ENCODE data around the gene PITHD1. TPM values are rescaled to one million over a fixed set of nuclear protein-coding genes. Genes with fewer than 3 reads are reported as not detected.
"Not testable (repeated sequence)": the region's sequence is repeated elsewhere in the genome, so short reads cannot be mapped to it uniquely, and the experiment has no call there.

The PITHD1 gene
- total RNA-seq, 1 experiment from 2014 or later: 78.9 TPM

- CTCF ChIA-PET: interaction anchor here (0.6 kb wide), 1 partner anchor 271 kb away, joined by 3 read pairs; no protein-coding TSS in a partner anchor
- peaks cover 20% of the 10 kb centered on the region for H3K36me3 ChIP-seq (ENCODE audit: insufficient read depth, low read length, poor library complexity, severe bottlenecking)
- peak; percentile 54 for DNase-seq (ENCODE audit: low spot score)
- TF ChIP-seq CTCF (conservative IDR thresholded peaks at IDR 0.05; ENCODE audit: low read depth, low read length): no peak
- intact Hi-C loops (cut with micrococcal nuclease; ENCODE audit: unreplicated experiment): no loop called here
- peaks cover 13% of the 10 kb centered on the region for H3K4me1 ChIP-seq (ENCODE audit: insufficient read depth, low read length, poor library complexity, severe bottlenecking)
- H3K4me3 ChIP-seq (ENCODE audit: low read depth, low read length, poor library complexity, severe bottlenecking): peak overlapping the region; percentile 74
- peak overlapping the region; percentile 1 for H3K27ac ChIP-seq (ENCODE audit: low read depth, low read length, poor library complexity, severe bottlenecking)
- H3K27me3 ChIP-seq (replicated peaks; ENCODE audit: insufficient read depth, low read depth, low read length, poor library complexity): no peaks in the 10 kb centered on the region
- H3K9me3 ChIP-seq (ENCODE audit: low read depth, low read length, poor library complexity, severe bottlenecking): no peaks in the 10 kb centered on the region
- POLR2A ChIA-PET (ENCODE audit: low non-redundant PET): no interaction called here
- BruUV-seq (replicated peaks): no TSS peak
Observed at GRCh38 chr1:23779826-23780371, 1.7 kb downstream of the PITHD1 start.

GRCh38 chr1:23783141-23783540 lies 4.9 kb downstream of the PITHD1 start:
- DNase-seq (ENCODE audit: low spot score); H3K27me3 ChIP-seq (replicated peaks; ENCODE audit: insufficient read depth, low read depth, low read length, poor library complexity); H3K9me3 ChIP-seq (ENCODE audit: low read depth, low read length, poor library complexity, severe bottlenecking); CTCF ChIA-PET; intact Hi-C loops (cut with micrococcal nuclease; ENCODE audit: unreplicated experiment); BruUV-seq (replicated peaks); H3K4me3 ChIP-seq (ENCODE audit: low read depth, low read length, poor library complexity, severe bottlenecking); H3K27ac ChIP-seq (ENCODE audit: low read depth, low read length, poor library complexity, severe bottlenecking); POLR2A ChIA-PET (ENCODE audit: low non-redundant PET): not testable (repeated sequence)
- Histone ChIP-seq H3K4me1 (ENCODE audit: insufficient read depth, low read length, poor library complexity, severe bottlenecking) (peaks cover 13% of the 10 kb centered on the region), H3K36me3 (ENCODE audit: insufficient read depth, low read length, poor library complexity, severe bottlenecking) (peaks cover 44% of the 10 kb centered on the region)

- Histone ChIP-seq H3K4me1 (ENCODE audit: insufficient read depth, low read length, poor library complexity, severe bottlenecking) (peaks cover 5% of the 10 kb centered on the region), H3K27ac (ENCODE audit: low read depth, low read length, poor library complexity, severe bottlenecking) (no peak overlapping the region), H3K27me3 (replicated peaks; ENCODE audit: insufficient read depth, low read depth, low read length, poor library complexity) (no peaks in the 10 kb centered on the region), H3K9me3 (ENCODE audit: low read depth, low read length, poor library complexity, severe bottlenecking) (no peaks in the 10 kb centered on the region), H3K36me3 (ENCODE audit: insufficient read depth, low read length, poor library complexity, severe bottlenecking) (peaks cover 49% of the 10 kb centered on the region), H3K4me3 (ENCODE audit: low read depth, low read length, poor library complexity, severe bottlenecking) (no peak overlapping the region)
- DNase-seq (ENCODE audit: low spot score): no peak
- POLR2A ChIA-PET (ENCODE audit: low non-redundant PET): no interaction called here
- intact Hi-C loops (cut with micrococcal nuclease; ENCODE audit: unreplicated experiment): no loop called here
- TF ChIP-seq EZH2 (IDR thresholded peaks at IDR 0.05; ENCODE audit: borderline replicate concordance, low read depth, low read length, poor library complexity, severe bottlenecking) (no peak), CTCF (conservative IDR thresholded peaks at IDR 0.05; ENCODE audit: low read depth, low read length) (no peak)
- CTCF ChIA-PET: no interaction called here
- no TSS peak for BruUV-seq (replicated peaks)
Observed at GRCh38 chr1:23784846-23785245, 6.6 kb downstream of the PITHD1 start.

- ChIA-PET CTCF (no interaction called here), POLR2A (ENCODE audit: low non-redundant PET) (no interaction called here)
- H3K4me1 ChIP-seq (ENCODE audit: insufficient read depth, low read length, poor library complexity, severe bottlenecking): peaks cover 9% of the 10 kb centered on the region
- no peaks in the 10 kb centered on the region for H3K9me3 ChIP-seq (ENCODE audit: low read depth, low read length, poor library complexity, severe bottlenecking)
- H3K36me3 ChIP-seq (ENCODE audit: insufficient read depth, low read length, poor library complexity, severe bottlenecking): peaks cover 35% of the 10 kb centered on the region
- intact Hi-C loops (cut with micrococcal nuclease; ENCODE audit: unreplicated experiment): no loop called here
- TF ChIP-seq EZH2 (IDR thresholded peaks at IDR 0.05; ENCODE audit: borderline replicate concordance, low read depth, low read length, poor library complexity, severe bottlenecking) (no peak), CTCF (conservative IDR thresholded peaks at IDR 0.05; ENCODE audit: low read depth, low read length) (no peak)
- no peak overlapping the region for H3K27ac ChIP-seq (ENCODE audit: low read depth, low read length, poor library complexity, severe bottlenecking)
- BruUV-seq (replicated peaks): TSS peak; percentile 56
- no peak overlapping the region for H3K4me3 ChIP-seq (ENCODE audit: low read depth, low read length, poor library complexity, severe bottlenecking)
- no peak for DNase-seq (ENCODE audit: low spot score)
- H3K27me3 ChIP-seq (replicated peaks; ENCODE audit: insufficient read depth, low read depth, low read length, poor library complexity): no peaks in the 10 kb centered on the region
Observed at GRCh38 chr1:23787701-23788100, 9.5 kb downstream of the PITHD1 start.
